ENCODE results near the gene SCARF1.
"Not testable (repeated sequence)": the region's sequence is repeated elsewhere in the genome, so short reads cannot be mapped to it uniquely, and the experiment has no call there.

- TF ChIP-seq NFRKB (IDR thresholded peaks at IDR 0.05); SUZ12 (IDR thresholded peaks at IDR 0.05); ELF4 (IDR thresholded peaks at IDR 0.05); PKNOX1 (IDR thresholded peaks at IDR 0.05); FOXM1 (IDR thresholded peaks at IDR 0.05; ENCODE audit: borderline replicate concordance); ARNT (IDR thresholded peaks at IDR 0.05); BHLHE40 (IDR thresholded peaks at IDR 0.05; ENCODE audit: borderline replicate concordance); FOXA1 (IDR thresholded peaks at IDR 0.05); HDGF (IDR thresholded peaks at IDR 0.05; ENCODE audit: borderline replicate concordance); SP1 (IDR thresholded peaks at IDR 0.05); FOXK2 (IDR thresholded peaks at IDR 0.05); L3MBTL2 (conservative IDR thresholded peaks at IDR 0.05); ZNF384 (IDR thresholded peaks at IDR 0.05): not testable (repeated sequence)
These were observed 42.9 kb upstream of the SCARF1 start for GRCh38 chr17:1688405-1688804.

All from HEK293T (cell line).